Mesendoderm (in vitro differentiated cells): ENCODE data around the gene RERE.
"Not testable (repeated sequence)": the region's sequence is repeated elsewhere in the genome, so short reads cannot be mapped to it uniquely, and the experiment has no call there.

ENCODE experiments used
- DNase-seq: peaks from one replicate; pipeline ENCODE4 v3.0.0; 2013
- H2AK5ac ChIP-seq: 2 replicates; pipeline ENCODE4 v1.6.1; 2013; ENCODE audit warnings: low read length, inconsistent platforms
- H2BK120ac ChIP-seq: 2 replicates; pipeline ENCODE4 v1.6.1; 2013; ENCODE audit warnings: low read depth, mild to moderate bottlenecking, low read length, moderate library complexity, mixed read lengths
- H2BK15ac ChIP-seq: replicated peaks from 2 replicates; pipeline ENCODE4 v1.6.1; 2013; ENCODE audit warnings: low read depth, mild to moderate bottlenecking, moderate library complexity
- H2BK5ac ChIP-seq: 2 replicates; pipeline ENCODE4 v1.6.1; 2013; ENCODE audit warnings: low read length, inconsistent platforms
- H3K18ac ChIP-seq: 2 replicates; pipeline ENCODE4 v1.6.1; 2013; ENCODE audit warnings: mild to moderate bottlenecking, low read length, mixed read lengths
- H3K23ac ChIP-seq: one replicate; pipeline ENCODE4 v1.6.1; 2013; ENCODE audit warnings: low read length
- H3K27ac ChIP-seq: 2 replicates; pipeline ENCODE4 v1.5.1; 2013; ENCODE audit warnings: low read depth, mild to moderate bottlenecking, inconsistent platforms, low read length, moderate library complexity
- H3K27me3 ChIP-seq: 2 replicates; pipeline ENCODE4 v1.6.1; 2013; ENCODE audit warnings: low read length, control low read depth, mild to moderate bottlenecking, inconsistent platforms; ENCODE audit not compliant: insufficient read depth, poor library complexity
- H3K36me3 ChIP-seq: 2 replicates; pipeline ENCODE4 v1.6.1; 2013; ENCODE audit warnings: low read length, inconsistent platforms; ENCODE audit not compliant: control insufficient read depth, insufficient read depth
- H3K4ac ChIP-seq: one replicate; pipeline ENCODE4 v1.6.1; 2013; ENCODE audit warnings: low read depth, mild to moderate bottlenecking, low read length, moderate library complexity
- H3K4me1 ChIP-seq: 2 replicates; pipeline ENCODE4 v1.6.1; 2013; ENCODE audit warnings: low read depth, low read length, inconsistent platforms; ENCODE audit not compliant: control insufficient read depth
- H3K4me2 ChIP-seq: 2 replicates; pipeline ENCODE4 v1.6.1; 2013; ENCODE audit warnings: low read length
- H3K4me3 ChIP-seq: 2 replicates; pipeline ENCODE4 v1.5.1; 2013; ENCODE audit warnings: mild to moderate bottlenecking, low read length
- H3K56ac ChIP-seq: one replicate; pipeline ENCODE4 v1.6.1; 2013; ENCODE audit warnings: low read length
- H3K79me1 ChIP-seq: 2 replicates; pipeline ENCODE4 v1.6.1; 2013; ENCODE audit warnings: low read length, inconsistent platforms
- H3K79me2 ChIP-seq: 2 replicates; pipeline ENCODE4 v1.6.1; 2013; ENCODE audit warnings: mild to moderate bottlenecking, low read length; ENCODE audit not compliant: control insufficient read depth, insufficient read depth
- H3K9ac ChIP-seq: 2 replicates; pipeline ENCODE4 v1.6.1; 2013; ENCODE audit warnings: low read length, inconsistent platforms
- H4K5ac ChIP-seq: one replicate; pipeline ENCODE4 v1.6.1; 2013; ENCODE audit warnings: low read length
- H4K8ac ChIP-seq: one replicate; pipeline ENCODE4 v1.6.1; 2013; ENCODE audit warnings: low read depth, mild to moderate bottlenecking, control low read depth, low read length, moderate library complexity
- whole genome bisulfite sequencing: extraction: QIAGEN DNeasy Blood & Tissue Kit; methylation state at CpG from one replicate; pipeline ENCODE4 v1.1.7; 2013; ENCODE audit warnings: low lambda C conversion rate, missing lambda C conversion rate; ENCODE audit not compliant: insufficient coverage; ENCODE audit errors: extremely low coverage; 5-methylcytosine and 5-hydroxymethylcytosine counted together

RERE gene

DNA sequence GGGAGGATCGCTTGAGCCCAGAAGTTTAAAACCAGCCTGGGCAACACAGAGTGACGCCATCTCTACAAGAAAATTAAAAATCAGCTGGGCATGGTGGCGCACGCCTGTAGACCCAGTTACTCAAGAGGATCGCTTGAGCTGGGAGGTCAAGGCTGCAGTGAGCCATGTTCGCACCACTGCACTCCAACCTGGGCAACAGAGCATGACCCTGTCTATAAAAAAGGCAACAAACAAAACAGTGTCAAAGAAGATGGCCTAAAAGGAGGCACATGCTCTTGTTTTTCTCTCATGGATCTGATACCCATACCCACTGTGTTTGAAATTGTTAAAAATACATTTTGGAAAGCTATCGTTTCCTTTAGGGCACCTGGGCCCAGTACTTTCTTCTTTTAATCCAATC, 307.9 kb downstream of the RERE start:
- H3K36me3 ChIP-seq = no peaks in the 10 kb centered on the region
- no CpG with 5 or more reads among the region's 7 CpGs for WGBS

GRCh38 chr1:8506995-8507615, 310.3 kb downstream of the RERE start:
- Histone ChIP-seq H2BK15ac (no peak overlapping the region), H3K9ac (no peak overlapping the region), H4K5ac (no peak overlapping the region), H3K27me3 (no peaks in the 10 kb centered on the region), H3K36me3 (no peaks in the 10 kb centered on the region), H3K56ac (no peak overlapping the region), H3K4me1 (no peaks in the 10 kb centered on the region), H2AK5ac (no peak overlapping the region), H3K4me3 (no peak overlapping the region), H3K4me2 (no peak overlapping the region), H2BK5ac (no peak overlapping the region), H3K79me1 (no peaks in the 10 kb centered on the region), H2BK120ac (no peak overlapping the region), H4K8ac (no peak overlapping the region), H3K4ac (no peak overlapping the region), H3K18ac (no peak overlapping the region), H3K23ac (no peak overlapping the region), H3K79me2 (no peaks in the 10 kb centered on the region), H3K27ac (no peak overlapping the region)
- no CpG with 5 or more reads among the region's 11 CpGs for WGBS
- no peak for DNase-seq

More for the DNA sequence above, 307.9 kb downstream of the RERE start:
- no peak overlapping the region for H3K27ac ChIP-seq
- no peaks in the 10 kb centered on the region for H3K4me1 ChIP-seq
- DNase-seq = no peak
- H4K8ac ChIP-seq = no peak overlapping the region
- H3K4me2 ChIP-seq = no peak overlapping the region
- no peak overlapping the region for H3K4ac ChIP-seq
- no peak overlapping the region for H2BK5ac ChIP-seq
- no peak overlapping the region for H3K4me3 ChIP-seq
- H3K9ac ChIP-seq = no peak overlapping the region
- H3K18ac ChIP-seq = no peak overlapping the region
- no peak overlapping the region for H4K5ac ChIP-seq
- H2BK120ac ChIP-seq = no peak overlapping the region
- H3K79me2 ChIP-seq = no peaks in the 10 kb centered on the region
- no peak overlapping the region for H2AK5ac ChIP-seq
- no peaks in the 10 kb centered on the region for H3K27me3 ChIP-seq
- H3K79me1 ChIP-seq = no peaks in the 10 kb centered on the region
- H3K56ac ChIP-seq = no peak overlapping the region
- no peak overlapping the region for H3K23ac ChIP-seq
- H2BK15ac ChIP-seq = no peak overlapping the region

DNA sequence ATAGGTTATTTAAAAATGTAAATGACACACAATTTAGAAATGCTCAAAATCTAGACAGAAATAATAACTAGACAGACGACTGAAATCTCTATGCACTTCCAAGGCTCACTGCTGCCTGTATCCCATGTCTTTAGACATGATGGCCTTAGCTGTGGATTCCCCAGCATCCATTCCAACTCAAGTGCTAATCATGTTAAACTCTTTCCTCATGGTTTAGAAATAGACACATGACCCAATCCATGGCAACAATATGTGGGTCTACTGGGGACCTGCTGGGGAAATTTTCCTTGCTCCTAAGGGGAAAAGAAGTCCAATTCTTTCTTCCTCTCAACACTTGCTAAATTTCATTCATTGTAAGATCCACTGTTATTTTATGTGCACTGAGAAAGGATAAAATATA, 311.0 kb downstream of the RERE start:
- Histone ChIP-seq H2BK15ac (no peak overlapping the region), H3K4ac (no peak overlapping the region), H2BK120ac (no peak overlapping the region), H3K4me3 (no peak overlapping the region), H3K4me1 (no peaks in the 10 kb centered on the region), H3K18ac (no peak overlapping the region), H3K27me3 (no peaks in the 10 kb centered on the region), H3K79me2 (no peaks in the 10 kb centered on the region), H3K36me3 (no peaks in the 10 kb centered on the region), H2AK5ac (no peak overlapping the region), H3K23ac (no peak overlapping the region), H4K8ac (no peak overlapping the region), H3K27ac (no peak overlapping the region), H3K56ac (no peak overlapping the region), H3K79me1 (no peaks in the 10 kb centered on the region), H3K4me2 (no peak overlapping the region), H2BK5ac (no peak overlapping the region), H3K9ac (no peak overlapping the region), H4K5ac (no peak overlapping the region)
- no CpG with 5 or more reads among the region's 1 CpG for WGBS
- no peak for DNase-seq

GRCh38 chr1:8503842-8504241, 313.6 kb downstream of the RERE start:
- H3K36me3 ChIP-seq = peaks cover 1% of the 10 kb centered on the region
- no peak overlapping the region for H2BK5ac ChIP-seq
- no peak overlapping the region for H2AK5ac ChIP-seq
- H3K27ac ChIP-seq = no peak overlapping the region
- no peak overlapping the region for H3K18ac ChIP-seq
- H4K5ac ChIP-seq = no peak overlapping the region
- H3K79me1 ChIP-seq = peaks cover 2% of the 10 kb centered on the region
- H2BK120ac ChIP-seq = no peak overlapping the region
- no CpG with 5 or more reads among the region's 2 CpGs for WGBS
- H4K8ac ChIP-seq = no peak overlapping the region
- H3K23ac ChIP-seq = no peak overlapping the region
- no peak for DNase-seq
- no peak overlapping the region for H2BK15ac ChIP-seq
- H3K4ac ChIP-seq = no peak overlapping the region
- H3K9ac ChIP-seq = no peak overlapping the region
- H3K27me3 ChIP-seq = no peaks in the 10 kb centered on the region
- H3K56ac ChIP-seq = no peak overlapping the region
- no peaks in the 10 kb centered on the region for H3K4me1 ChIP-seq
- no peaks in the 10 kb centered on the region for H3K79me2 ChIP-seq
- H3K4me3 ChIP-seq = no peak overlapping the region
- no peak overlapping the region for H3K4me2 ChIP-seq

GRCh38 chr1:8502949-8503348, 314.5 kb downstream of the RERE start:
- H3K23ac ChIP-seq, H4K5ac ChIP-seq, H3K18ac ChIP-seq, H2BK15ac ChIP-seq, H3K56ac ChIP-seq, H3K36me3 ChIP-seq, H3K79me2 ChIP-seq, H3K4me1 ChIP-seq, H3K27me3 ChIP-seq, H2BK120ac ChIP-seq, H3K79me1 ChIP-seq, H3K4ac ChIP-seq, DNase-seq, H2AK5ac ChIP-seq, H3K9ac ChIP-seq, H3K27ac ChIP-seq, H3K4me3 ChIP-seq, H3K4me2 ChIP-seq, H4K8ac ChIP-seq, H2BK5ac ChIP-seq: not testable (repeated sequence)
- WGBS = no CpG with 5 or more reads among the region's 4 CpGs

DNA sequence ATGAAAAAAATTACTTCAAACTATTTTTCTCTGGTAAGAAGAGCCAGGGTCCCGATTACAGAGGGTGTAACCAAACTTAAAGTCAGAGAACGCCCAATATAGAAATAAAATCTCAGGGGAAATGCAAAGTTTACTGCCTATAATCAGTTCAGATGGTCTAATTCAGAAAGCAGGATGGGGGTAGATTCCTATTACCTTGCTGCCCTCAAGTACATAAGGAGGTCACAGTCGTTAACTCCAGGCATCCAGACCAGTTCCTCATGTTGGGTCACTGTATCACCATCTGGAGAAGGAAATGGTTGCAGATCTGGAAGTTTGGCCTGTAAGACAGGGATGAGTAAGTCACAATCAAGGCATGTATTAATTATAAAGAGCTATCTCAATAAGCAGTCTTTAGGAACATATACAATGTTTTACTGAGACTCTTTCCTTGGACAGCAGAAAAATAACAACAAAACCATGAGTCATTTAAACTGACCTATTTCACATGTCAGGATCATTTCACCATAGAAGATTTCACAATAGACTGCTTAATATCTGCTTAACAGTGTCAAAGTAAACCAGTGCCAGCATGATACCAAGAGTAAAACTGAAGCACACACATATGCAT, 320.1 kb downstream of the RERE start:
- H3K79me1 ChIP-seq = peaks cover 2% of the 10 kb centered on the region
- H2BK120ac ChIP-seq = no peak overlapping the region
- no CpG with 5 or more reads among the region's 3 CpGs for WGBS
- H3K9ac ChIP-seq = no peak overlapping the region
- H4K5ac ChIP-seq = no peak overlapping the region
- H3K4ac ChIP-seq = no peak overlapping the region
- H3K79me2 ChIP-seq = peaks cover 2% of the 10 kb centered on the region
- no peak overlapping the region for H3K27ac ChIP-seq
- H3K4me2 ChIP-seq = no peak overlapping the region
- no peaks in the 10 kb centered on the region for H3K27me3 ChIP-seq
- no peak overlapping the region for H2BK5ac ChIP-seq
- no peak overlapping the region for H3K18ac ChIP-seq
- H2BK15ac ChIP-seq = no peak overlapping the region
- no peak overlapping the region for H3K23ac ChIP-seq
- H3K56ac ChIP-seq = no peak overlapping the region
- H3K36me3 ChIP-seq = peaks cover 6% of the 10 kb centered on the region
- no peak overlapping the region for H2AK5ac ChIP-seq
- no peaks in the 10 kb centered on the region for H3K4me1 ChIP-seq
- DNase-seq = no peak
- no peak overlapping the region for H3K4me3 ChIP-seq
- no peak overlapping the region for H4K8ac ChIP-seq
